ENCODE measurements around the gene TFF2. TPM values are rescaled to one million over a fixed set of nuclear protein-coding genes. Genes with fewer than 3 reads are reported as not detected.

Gene TFF2
- total RNA-seq, 4 donors from 2014 or later: not detected

GRCh38 chr21:42351626-42352440 is 1.0 kb upstream of the TFF2 start:
- Histone ChIP-seq H3K27me3 (no peaks in the 10 kb centered on the region), H3K4me1 (no peaks in the 10 kb centered on the region), H3K4me3 (no peak overlapping the region), H3K9me3 (peaks cover 0 to 28% (median 0%) of the 10 kb centered on the region in 4 donors), H3K27ac (no peak overlapping the region), H3K36me3 (no peaks in the 10 kb centered on the region)
- 78 to 83% methylated on average over 11 of the region's 11 CpGs for WGBS, 2 donors
- TF ChIP-seq EP300 (IDR thresholded peaks at IDR 0.05) (no peak), POLR2A (IDR thresholded peaks at IDR 0.05) (no peak), CTCF (IDR thresholded peaks at IDR 0.05) (no peak)
- DNase-seq (ENCODE audit: low spot score in 2 of 2): no peak

GRCh38 chr21:42350318-42350910 is 380 bp downstream of the TFF2 start:
- H3K4me1 ChIP-seq: no peaks in the 10 kb centered on the region
- no peaks in the 10 kb centered on the region for H3K27me3 ChIP-seq
- H3K4me3 ChIP-seq: no peak overlapping the region
- 66 to 77% methylated on average over 11 of the region's 11 CpGs for WGBS, 2 donors
- H3K9me3 ChIP-seq: peaks cover 0 to 15% (median 0%) of the 10 kb centered on the region in 4 donors
- no peaks in the 10 kb centered on the region for H3K36me3 ChIP-seq
- H3K27ac ChIP-seq: no peak overlapping the region
- DNase-seq (ENCODE audit: low spot score in 2 of 2): no peak
- TF ChIP-seq CTCF (IDR thresholded peaks at IDR 0.05) (no peak), POLR2A (IDR thresholded peaks at IDR 0.05) (no peak), EP300 (IDR thresholded peaks at IDR 0.05) (no peak)

GRCh38 chr21:42349420-42350317 is 1.1 kb downstream of the TFF2 start:
- DNase-seq (ENCODE audit: low spot score in 2 of 2): no peak
- TF ChIP-seq EP300 (IDR thresholded peaks at IDR 0.05): no peak
- no peak for TF ChIP-seq POLR2A (IDR thresholded peaks at IDR 0.05)
- TF ChIP-seq CTCF (IDR thresholded peaks at IDR 0.05): no peak
- Histone ChIP-seq H3K4me1 (no peaks in the 10 kb centered on the region), H3K27ac (no peak overlapping the region), H3K27me3 (no peaks in the 10 kb centered on the region), H3K36me3 (no peaks in the 10 kb centered on the region), H3K9me3 (peaks cover 0 to 7% (median 0%) of the 10 kb centered on the region in 4 donors), H3K4me3 (no peak overlapping the region)
- WGBS, 2 donors: 81 to 85% methylated on average over 12 to 13 of the region's 14 CpGs

- H3K36me3 ChIP-seq: no peaks in the 10 kb centered on the region
- no peak for DNase-seq (ENCODE audit: low spot score in 2 of 2)
- TF ChIP-seq POLR2A (IDR thresholded peaks at IDR 0.05) (no peak), CTCF (IDR thresholded peaks at IDR 0.05) (no peak), EP300 (IDR thresholded peaks at IDR 0.05) (no peak)
- 96 to 100% methylated on average over 1 to 2 of the region's 2 CpGs for WGBS, 2 donors
- no peak overlapping the region for H3K4me3 ChIP-seq
- peaks cover 0 to 2% (median 0%) of the 10 kb centered on the region in 4 donors for H3K9me3 ChIP-seq
- H3K4me1 ChIP-seq: no peaks in the 10 kb centered on the region
- H3K27me3 ChIP-seq: no peaks in the 10 kb centered on the region
- no peak overlapping the region for H3K27ac ChIP-seq
These were observed 2.0 kb downstream of the TFF2 start for GRCh38 chr21:42348762-42349161.
